GM19193 (cell line): ENCODE measurements around the gene RBMS1.

Experiments
- POLR2A ChIP-seq: IDR thresholded peaks from 4 replicates; pipeline ENCODE4 v1.6.1; 2011; ENCODE audit not compliant: insufficient read depth, insufficient read length; ENCODE audit errors: extremely low read depth

RBMS1 gene

GRCh38 chr2:160486341-160486740 lies 7.3 kb downstream of the RBMS1 start:
- no peak for TF ChIP-seq POLR2A

- TF ChIP-seq POLR2A, result no peak
Measured at GRCh38 chr2:160484859-160485520, 8.6 kb downstream of the RBMS1 start.

- no peak for TF ChIP-seq POLR2A
Measured at GRCh38 chr2:160482673-160483072, 10.9 kb downstream of the RBMS1 start.

- no peak for TF ChIP-seq POLR2A
Measured at GRCh38 chr2:160479269-160479668, 14.3 kb downstream of the RBMS1 start.

GRCh38 chr2:160478660-160479059 lies 14.9 kb downstream of the RBMS1 start:
- TF ChIP-seq POLR2A, result no peak

GRCh38 chr2:160477032-160477431 lies 16.6 kb downstream of the RBMS1 start:
- no peak for TF ChIP-seq POLR2A

- TF ChIP-seq POLR2A, result no peak
Measured at GRCh38 chr2:160474891-160475787, 18.5 kb downstream of the RBMS1 start.

GRCh38 chr2:160474319-160474645 lies 19.3 kb downstream of the RBMS1 start:
- no peak for TF ChIP-seq POLR2A

- no peak for TF ChIP-seq POLR2A
Measured at GRCh38 chr2:160473468-160474318, 19.9 kb downstream of the RBMS1 start.

GRCh38 chr2:160472839-160473251 lies 20.8 kb downstream of the RBMS1 start:
- no peak for TF ChIP-seq POLR2A

GRCh38 chr2:160471950-160472349 lies 21.7 kb downstream of the RBMS1 start:
- TF ChIP-seq POLR2A, result no peak

- no peak for TF ChIP-seq POLR2A
Measured at GRCh38 chr2:160469621-160470204, 23.9 kb downstream of the RBMS1 start.

GRCh38 chr2:160469164-160469563 lies 24.4 kb downstream of the RBMS1 start:
- no peak for TF ChIP-seq POLR2A

GRCh38 chr2:160467086-160467485 lies 26.5 kb downstream of the RBMS1 start:
- no peak for TF ChIP-seq POLR2A

GRCh38 chr2:160465406-160465805 lies 28.2 kb downstream of the RBMS1 start:
- TF ChIP-seq POLR2A, result no peak
